ENCODE measurements around the gene SLC7A4.

- TF ChIP-seq, protein P1, sequence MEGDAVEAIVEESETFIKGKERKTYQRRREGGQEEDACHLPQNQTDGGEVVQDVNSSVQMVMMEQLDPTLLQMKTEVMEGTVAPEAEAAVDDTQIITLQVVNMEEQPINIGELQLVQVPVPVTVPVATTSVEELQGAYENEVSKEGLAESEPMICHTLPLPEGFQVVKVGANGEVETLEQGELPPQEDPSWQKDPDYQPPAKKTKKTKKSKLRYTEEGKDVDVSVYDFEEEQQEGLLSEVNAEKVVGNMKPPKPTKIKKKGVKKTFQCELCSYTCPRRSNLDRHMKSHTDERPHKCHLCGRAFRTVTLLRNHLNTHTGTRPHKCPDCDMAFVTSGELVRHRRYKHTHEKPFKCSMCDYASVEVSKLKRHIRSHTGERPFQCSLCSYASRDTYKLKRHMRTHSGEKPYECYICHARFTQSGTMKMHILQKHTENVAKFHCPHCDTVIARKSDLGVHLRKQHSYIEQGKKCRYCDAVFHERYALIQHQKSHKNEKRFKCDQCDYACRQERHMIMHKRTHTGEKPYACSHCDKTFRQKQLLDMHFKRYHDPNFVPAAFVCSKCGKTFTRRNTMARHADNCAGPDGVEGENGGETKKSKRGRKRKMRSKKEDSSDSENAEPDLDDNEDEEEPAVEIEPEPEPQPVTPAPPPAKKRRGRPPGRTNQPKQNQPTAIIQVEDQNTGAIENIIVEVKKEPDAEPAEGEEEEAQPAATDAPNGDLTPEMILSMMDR (IDR thresholded peaks at IDR 0.05 in 2 of 3, conservative IDR thresholded peaks at IDR 0.05 in 1 of 3; ENCODE audit: control insufficient read depth in 2 of 3, extremely low read depth in 1 of 3, insufficient read depth in 1 of 3, low read depth in 3 of 3, low read length in 3 of 3): no peak
- TF ChIP-seq ZNF24 (IDR thresholded peaks at IDR 0.05): no peak
- TF ChIP-seq, protein P2, sequence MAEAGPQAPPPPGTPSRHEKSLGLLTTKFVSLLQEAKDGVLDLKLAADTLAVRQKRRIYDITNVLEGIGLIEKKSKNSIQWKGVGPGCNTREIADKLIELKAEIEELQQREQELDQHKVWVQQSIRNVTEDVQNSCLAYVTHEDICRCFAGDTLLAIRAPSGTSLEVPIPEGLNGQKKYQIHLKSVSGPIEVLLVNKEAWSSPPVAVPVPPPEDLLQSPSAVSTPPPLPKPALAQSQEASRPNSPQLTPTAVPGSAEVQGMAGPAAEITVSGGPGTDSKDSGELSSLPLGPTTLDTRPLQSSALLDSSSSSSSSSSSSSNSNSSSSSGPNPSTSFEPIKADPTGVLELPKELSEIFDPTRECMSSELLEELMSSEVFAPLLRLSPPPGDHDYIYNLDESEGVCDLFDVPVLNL (IDR thresholded peaks at IDR 0.05; ENCODE audit: low read depth, low read length): no peak
- TF ChIP-seq TAF1 (IDR thresholded peaks at IDR 0.05; ENCODE audit: borderline replicate concordance, low read depth, low read length): no peak
- no peak for TF ChIP-seq FOXM1 (IDR thresholded peaks at IDR 0.05; ENCODE audit: low read depth, low read length)
- no peak for TF ChIP-seq BHLHE40 (IDR thresholded peaks at IDR 0.05; ENCODE audit: borderline replicate concordance in 1 of 2, low read depth in 2 of 2, low read length in 1 of 2)
- TF ChIP-seq, protein P3, sequence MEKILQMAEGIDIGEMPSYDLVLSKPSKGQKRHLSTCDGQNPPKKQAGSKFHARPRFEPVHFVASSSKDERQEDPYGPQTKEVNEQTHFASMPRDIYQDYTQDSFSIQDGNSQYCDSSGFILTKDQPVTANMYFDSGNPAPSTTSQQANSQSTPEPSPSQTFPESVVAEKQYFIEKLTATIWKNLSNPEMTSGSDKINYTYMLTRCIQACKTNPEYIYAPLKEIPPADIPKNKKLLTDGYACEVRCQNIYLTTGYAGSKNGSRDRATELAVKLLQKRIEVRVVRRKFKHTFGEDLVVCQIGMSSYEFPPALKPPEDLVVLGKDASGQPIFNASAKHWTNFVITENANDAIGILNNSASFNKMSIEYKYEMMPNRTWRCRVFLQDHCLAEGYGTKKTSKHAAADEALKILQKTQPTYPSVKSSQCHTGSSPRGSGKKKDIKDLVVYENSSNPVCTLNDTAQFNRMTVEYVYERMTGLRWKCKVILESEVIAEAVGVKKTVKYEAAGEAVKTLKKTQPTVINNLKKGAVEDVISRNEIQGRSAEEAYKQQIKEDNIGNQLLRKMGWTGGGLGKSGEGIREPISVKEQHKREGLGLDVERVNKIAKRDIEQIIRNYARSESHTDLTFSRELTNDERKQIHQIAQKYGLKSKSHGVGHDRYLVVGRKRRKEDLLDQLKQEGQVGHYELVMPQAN (conservative IDR thresholded peaks at IDR 0.05): no peak
- TF ChIP-seq ZBTB40 (IDR thresholded peaks at IDR 0.05; ENCODE audit: borderline replicate concordance): no peak
- TF ChIP-seq EZH2 (IDR thresholded peaks at IDR 0.05; ENCODE audit: borderline replicate concordance, control insufficient read depth, low read depth, low read length): no peak
- no peak for TF ChIP-seq POLR2AphosphoS5 (IDR thresholded peaks at IDR 0.05; ENCODE audit: low read length)
- no peak for TF ChIP-seq CBX3 (IDR thresholded peaks at IDR 0.05; ENCODE audit: borderline replicate concordance, low read depth)
- no peak for TF ChIP-seq CHD2 (IDR thresholded peaks at IDR 0.05; ENCODE audit: borderline replicate concordance, low read depth, low read length)
These were observed 2.3 kb downstream of the SLC7A4 start for GRCh38 chr22:21030032-21030431.

Data from GM12878 (cell line).